ENCODE measurements around the gene PTPN21.

- TF ChIP-seq, protein P1, sequence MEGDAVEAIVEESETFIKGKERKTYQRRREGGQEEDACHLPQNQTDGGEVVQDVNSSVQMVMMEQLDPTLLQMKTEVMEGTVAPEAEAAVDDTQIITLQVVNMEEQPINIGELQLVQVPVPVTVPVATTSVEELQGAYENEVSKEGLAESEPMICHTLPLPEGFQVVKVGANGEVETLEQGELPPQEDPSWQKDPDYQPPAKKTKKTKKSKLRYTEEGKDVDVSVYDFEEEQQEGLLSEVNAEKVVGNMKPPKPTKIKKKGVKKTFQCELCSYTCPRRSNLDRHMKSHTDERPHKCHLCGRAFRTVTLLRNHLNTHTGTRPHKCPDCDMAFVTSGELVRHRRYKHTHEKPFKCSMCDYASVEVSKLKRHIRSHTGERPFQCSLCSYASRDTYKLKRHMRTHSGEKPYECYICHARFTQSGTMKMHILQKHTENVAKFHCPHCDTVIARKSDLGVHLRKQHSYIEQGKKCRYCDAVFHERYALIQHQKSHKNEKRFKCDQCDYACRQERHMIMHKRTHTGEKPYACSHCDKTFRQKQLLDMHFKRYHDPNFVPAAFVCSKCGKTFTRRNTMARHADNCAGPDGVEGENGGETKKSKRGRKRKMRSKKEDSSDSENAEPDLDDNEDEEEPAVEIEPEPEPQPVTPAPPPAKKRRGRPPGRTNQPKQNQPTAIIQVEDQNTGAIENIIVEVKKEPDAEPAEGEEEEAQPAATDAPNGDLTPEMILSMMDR (IDR thresholded peaks at IDR 0.05; ENCODE audit: insufficient read depth, low read length), result no peak
- TF ChIP-seq REST (IDR thresholded peaks at IDR 0.05; ENCODE audit: insufficient replicate concordance, low read depth) (no peak), POLR2AphosphoS5 (IDR thresholded peaks at IDR 0.05; ENCODE audit: low read depth) (no peak), SPI1 (IDR thresholded peaks at IDR 0.05; ENCODE audit: borderline replicate concordance, low read depth) (no peak), GABPA (IDR thresholded peaks at IDR 0.05; ENCODE audit: low read depth) (no peak)
Observed at GRCh38 chr14:88439088-88439487, 115.7 kb downstream of the PTPN21 start.

Data from HL-60 (cell line).